GM19395 (cell line): ENCODE measurements around the gene PAPPA.
A peak's percentile ranks its signal among the peaks of the same experiment; 100 is the strongest.

Experiments
- ATAC-seq: cut with Tn5 transposase; IDR thresholded peaks from one replicate; pipeline ENCODE4 v1.9.1; 2021; ENCODE audit warnings: mild to moderate bottlenecking, moderate library complexity; ENCODE audit not compliant: unreplicated experiment

The PAPPA gene

GRCh38 chr9:116409638-116410037 is 256.0 kb downstream of the PAPPA start:
- ATAC-seq = no peak

- ATAC-seq = no peak
Observed at GRCh38 chr9:116411506-116411905, 257.9 kb downstream of the PAPPA start.

GRCh38 chr9:116414374-116414773 is 260.8 kb downstream of the PAPPA start:
- no peak for ATAC-seq

DNA sequence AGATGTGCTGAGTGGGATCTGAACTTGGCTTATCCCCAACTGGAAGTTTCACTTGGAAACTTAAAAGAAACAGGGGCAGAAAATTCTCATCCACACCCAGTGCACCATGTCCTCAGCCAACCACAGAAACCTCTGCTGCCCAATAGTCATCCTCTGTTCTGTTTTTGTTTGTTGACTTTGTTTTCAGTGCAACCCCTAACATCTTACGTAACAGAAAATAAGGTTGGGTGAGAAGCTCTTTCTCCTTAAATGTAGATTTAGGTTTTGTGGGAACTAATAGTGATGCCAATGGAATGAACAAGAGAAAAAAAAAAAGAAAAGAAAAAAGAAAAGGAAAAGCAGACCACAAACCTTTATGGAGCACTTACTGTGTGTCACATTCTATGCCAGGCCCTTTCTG is 262.8 kb downstream of the PAPPA start:
- no peak for ATAC-seq

- ATAC-seq = no peak
Observed at GRCh38 chr9:116417464-116417863, 263.9 kb downstream of the PAPPA start.

GRCh38 chr9:116419181-116419580 is 265.6 kb downstream of the PAPPA start:
- no peak for ATAC-seq

DNA sequence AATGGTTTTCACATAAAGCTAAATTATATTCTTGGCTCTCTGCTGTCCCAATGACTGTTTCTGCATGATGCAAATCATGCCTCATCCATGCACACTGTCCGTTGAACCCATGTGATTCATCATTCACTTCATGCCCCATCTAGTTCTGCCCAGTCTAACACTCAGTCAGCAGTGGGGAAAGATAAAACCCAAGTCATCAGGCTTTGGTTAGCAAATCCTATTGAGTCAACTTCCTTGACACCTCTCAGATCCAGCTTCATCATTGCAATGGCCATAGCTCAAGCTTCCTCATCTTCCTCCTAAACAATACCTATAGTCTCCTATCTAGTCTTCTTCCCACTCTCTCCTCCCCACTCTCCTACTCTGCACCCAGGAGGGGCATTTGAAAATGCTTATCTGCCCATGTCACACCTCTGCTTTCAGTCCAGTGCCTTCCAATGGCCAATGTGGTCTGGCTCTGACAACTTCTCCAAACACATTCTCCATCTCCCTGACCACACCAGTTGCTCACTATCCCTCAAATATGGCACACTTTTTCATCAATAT is 267.5 kb downstream of the PAPPA start:
- ATAC-seq = no peak

DNA sequence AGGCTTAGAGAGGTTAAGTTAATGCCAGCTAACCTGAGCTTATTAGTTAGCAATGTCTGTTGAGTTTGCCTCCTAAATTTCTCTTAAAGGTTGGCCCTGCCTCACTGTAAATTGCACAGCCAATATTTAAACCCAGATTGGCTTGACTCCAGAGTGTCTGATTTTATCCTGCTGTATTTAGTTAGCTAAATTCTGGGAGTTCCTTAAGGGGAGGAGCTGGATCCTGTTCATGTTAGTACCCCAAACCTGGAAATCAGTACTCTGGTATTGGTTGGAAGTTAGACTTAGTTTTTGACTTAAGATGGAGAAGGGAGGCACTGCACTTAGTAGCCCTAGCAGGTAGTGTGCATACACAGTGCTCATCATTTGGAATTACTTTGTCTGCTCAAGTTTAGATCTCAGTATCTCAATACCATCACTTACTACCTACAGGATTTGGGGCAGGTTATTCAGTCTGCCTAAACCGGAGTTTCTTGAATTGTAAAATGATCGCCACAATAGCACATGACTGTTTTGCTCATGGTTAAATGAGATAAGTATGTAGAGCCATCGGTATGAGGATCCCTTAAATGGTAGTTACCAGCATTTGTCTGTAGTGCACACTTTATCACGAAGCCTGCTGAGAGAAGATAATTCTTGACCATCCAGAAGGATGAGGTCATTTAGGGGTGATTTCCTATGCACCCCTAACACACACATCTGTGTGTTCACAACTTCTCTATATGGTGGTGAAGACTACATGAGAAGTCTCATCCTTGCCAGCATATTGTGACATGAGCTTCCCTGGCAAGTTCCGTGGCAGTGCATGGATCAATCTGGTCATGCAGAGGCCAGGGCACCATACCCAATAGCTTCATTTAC is 268.8 kb downstream of the PAPPA start:
- ATAC-seq = no peak

DNA sequence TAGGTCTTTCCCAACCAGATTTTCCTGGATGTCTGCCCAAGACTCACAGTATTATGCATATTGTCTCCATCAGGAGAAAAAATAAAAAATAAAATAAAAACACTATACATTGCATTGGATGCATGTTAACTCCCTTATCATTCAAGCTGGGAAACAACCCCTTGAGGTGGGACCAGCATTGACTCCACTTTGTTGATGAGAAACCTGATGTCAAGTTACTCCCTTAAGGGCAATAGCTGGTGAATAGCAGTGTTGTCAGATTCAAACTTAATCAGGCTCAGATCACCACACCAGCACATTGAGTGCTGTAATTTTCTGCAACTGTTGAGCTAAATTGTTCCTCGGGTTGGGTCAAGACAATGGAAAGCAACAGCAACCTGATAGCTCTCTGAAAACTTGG is 269.6 kb downstream of the PAPPA start:
- ATAC-seq = no peak

DNA sequence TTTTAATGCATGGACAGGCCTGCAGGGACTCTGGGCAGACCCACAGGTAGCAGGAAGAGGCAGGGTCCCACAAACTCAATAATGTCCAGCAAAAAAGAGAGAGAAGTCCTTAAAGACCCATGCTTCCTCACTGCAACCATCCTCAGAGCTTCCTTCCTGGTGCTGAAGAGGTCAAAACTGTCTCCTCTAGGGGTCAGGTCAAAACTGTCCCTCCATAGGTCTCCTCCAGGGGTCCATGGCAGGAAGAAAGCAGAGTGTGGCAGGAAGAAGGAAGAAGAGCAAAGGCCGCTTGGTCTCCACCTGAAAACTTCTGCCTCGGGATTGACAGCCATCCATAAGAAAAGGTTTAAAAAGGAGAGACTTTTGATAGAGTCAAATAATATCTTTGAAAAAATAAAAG is 271.7 kb downstream of the PAPPA start:
- ATAC-seq = no peak

GRCh38 chr9:116430849-116431248 is 277.3 kb downstream of the PAPPA start:
- ATAC-seq = no peak

DNA sequence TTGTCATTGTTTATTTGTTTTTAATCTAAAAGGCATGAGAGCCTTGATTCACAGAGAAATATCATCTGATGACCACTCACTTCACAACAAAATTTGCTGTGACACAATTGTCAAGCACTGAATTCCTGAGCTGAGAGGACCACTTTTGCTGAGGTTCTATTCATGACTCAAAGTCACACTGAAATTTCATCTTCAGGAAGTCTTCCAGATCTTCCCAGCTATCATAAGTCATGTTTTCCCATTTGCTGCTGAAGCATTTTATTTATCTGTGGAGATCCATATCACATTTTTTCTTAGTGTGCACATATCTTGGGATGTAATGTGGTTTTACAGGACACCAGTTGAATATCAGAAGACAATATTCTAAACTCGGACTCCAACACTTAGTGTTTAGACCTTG is 278.5 kb downstream of the PAPPA start:
- no peak for ATAC-seq

GRCh38 chr9:116434314-116434713 is 280.7 kb downstream of the PAPPA start:
- no peak for ATAC-seq

- ATAC-seq = no peak
Observed at GRCh38 chr9:116435706-116436105, 282.1 kb downstream of the PAPPA start.

DNA sequence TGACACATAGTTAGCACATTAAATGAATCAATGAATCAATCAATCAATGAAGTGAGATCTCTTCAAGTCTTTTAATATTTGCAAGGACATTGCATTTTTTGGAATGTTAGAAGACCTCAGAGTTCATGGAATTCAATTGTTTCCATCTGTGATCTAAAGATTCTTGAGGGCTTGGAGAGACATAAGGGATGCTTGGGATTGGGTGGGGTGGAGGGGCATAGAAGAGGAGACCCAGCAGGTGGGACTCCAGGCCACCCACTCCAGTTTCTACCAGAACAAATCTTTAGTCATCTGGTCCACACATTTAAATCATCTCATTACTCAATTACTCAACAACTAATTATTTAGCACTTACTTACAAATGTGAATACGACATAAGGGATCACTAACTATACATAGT is 282.5 kb downstream of the PAPPA start:
- no peak for ATAC-seq

- no peak for ATAC-seq
Observed at GRCh38 chr9:116437411-116438370, 284.1 kb downstream of the PAPPA start.

DNA sequence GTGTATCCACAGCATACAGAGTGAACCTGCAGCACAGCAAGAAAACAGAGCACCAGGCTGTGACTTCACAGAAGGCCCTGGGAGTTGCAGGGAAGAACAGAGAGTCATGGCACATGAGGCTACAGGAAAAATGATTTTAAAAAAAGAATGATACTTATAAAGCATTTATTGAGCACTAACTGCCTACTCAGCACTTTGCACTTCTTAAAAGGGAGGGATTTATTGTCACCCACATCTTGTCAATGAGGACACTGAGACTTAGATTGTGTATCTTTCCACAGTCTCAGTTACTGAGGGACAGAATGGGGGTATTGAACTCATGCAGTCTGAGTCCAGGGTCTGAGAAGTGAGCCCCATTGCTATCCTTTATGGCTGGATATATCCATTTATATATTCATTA is 288.9 kb downstream of the PAPPA start:
- ATAC-seq = no peak

- no peak for ATAC-seq
Observed at GRCh38 chr9:116447934-116448333, 294.3 kb downstream of the PAPPA start.

GRCh38 chr9:116448431-116448830 is 294.8 kb downstream of the PAPPA start:
- no peak for ATAC-seq

DNA sequence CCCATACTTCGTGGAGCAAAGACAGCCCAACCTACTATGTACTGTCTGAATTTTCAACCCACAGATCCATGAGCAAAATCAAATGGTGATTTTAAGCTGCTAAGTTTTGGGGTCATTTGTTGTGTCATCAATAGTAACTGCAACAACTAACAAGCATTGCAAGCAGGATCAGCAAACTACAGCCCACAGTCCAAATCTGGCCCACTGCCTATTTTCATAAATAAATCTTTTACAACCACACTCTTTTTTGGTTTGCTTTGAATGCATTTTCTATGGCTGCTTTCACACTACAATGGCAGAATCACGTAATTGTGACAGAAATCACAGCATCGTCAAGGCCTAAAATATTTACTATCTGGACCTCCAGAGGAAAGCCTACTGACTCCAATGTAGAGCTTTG is 296.4 kb downstream of the PAPPA start:
- no peak for ATAC-seq

GRCh38 chr9:116450378-116451139 is 297.0 kb downstream of the PAPPA start:
- peak; percentile 94 for ATAC-seq
